NT2/D1 (cell line): ENCODE data around the gene SMAD6.

Experiments used
- SUZ12 ChIP-seq: IDR thresholded peaks from 2 replicates; pipeline ENCODE4 v1.6.1; 2011; ENCODE audit not compliant: insufficient read length, insufficient read depth; ENCODE audit errors: extremely low read depth
- YY1 ChIP-seq: IDR thresholded peaks from 2 replicates; pipeline ENCODE4 v1.6.1; 2011; ENCODE audit not compliant: insufficient read length, insufficient read depth
- ZNF274 ChIP-seq: IDR thresholded peaks from 2 replicates; pipeline ENCODE4 v1.6.1; 2011; ENCODE audit warnings: mild to moderate bottlenecking, low read depth, low read length

DNA sequence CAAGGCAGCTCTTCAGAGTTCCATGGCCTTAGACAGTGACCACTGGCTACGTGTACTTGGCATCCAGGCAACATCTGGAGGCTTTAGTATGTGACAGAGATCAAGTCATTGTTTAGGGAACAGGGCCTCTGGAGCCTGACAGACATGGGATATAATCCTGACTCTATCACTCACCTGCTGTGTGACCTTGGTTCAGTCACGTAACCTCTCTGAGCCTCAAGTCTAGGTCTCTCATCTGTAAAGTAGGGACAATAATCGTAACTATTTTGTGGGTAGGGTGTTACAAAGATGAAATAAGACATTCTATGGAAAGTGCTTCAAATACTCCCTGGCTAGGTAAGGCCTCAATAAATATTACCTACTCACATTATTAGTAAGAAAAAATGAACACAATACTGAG is 114.2 kb downstream of the SMAD6 start:
- TF ChIP-seq YY1 (no peak), ZNF274 (no peak), SUZ12 (no peak)
